GM19035 (cell line): ENCODE results near the gene HPGDS.

ENCODE experiments used
- ATAC-seq: cut with Tn5 transposase; IDR thresholded peaks from one replicate; pipeline ENCODE4 v1.9.1; 2021; ENCODE audit not compliant: unreplicated experiment

Gene HPGDS

DNA sequence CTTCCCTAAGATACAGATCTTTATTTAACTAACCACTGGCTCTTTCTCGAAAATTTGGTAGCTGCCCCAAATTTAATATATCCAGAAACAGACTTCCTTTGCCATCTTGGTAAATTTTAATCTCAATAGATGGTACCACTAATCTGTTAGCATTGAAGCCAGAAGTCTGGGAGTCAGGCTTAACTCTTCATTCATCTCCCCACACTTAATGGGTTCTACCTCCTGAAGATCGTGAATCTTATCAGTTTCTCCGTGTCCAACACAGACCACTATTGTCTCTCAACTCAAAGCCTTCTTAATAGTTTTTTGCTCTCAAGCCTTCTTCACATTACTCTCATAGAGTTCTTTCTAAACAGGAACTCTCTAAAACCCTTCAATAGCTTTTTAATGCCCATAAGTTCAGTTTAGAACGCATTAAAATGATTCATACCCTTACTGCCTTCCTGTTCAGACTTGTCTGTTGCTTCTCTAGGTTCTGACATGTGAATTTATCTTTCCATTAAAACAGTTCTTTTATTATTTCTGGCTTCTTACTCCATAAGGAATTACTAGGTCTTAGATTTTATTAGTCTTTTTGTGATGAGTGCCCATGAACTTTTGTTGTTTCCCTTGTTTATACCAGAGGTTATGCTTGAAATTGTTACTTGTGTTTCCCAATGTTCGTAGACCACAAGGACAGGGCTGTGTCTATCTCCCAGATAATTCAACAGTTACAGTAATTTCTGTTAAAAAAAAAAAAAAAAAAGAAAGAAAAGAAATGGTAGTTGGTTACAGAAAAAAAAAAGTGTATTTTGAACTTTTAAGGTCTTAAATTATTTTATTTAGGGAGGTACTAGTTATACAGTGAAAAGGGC lies 80.2 kb downstream of the HPGDS start:
- ATAC-seq = no peak

DNA sequence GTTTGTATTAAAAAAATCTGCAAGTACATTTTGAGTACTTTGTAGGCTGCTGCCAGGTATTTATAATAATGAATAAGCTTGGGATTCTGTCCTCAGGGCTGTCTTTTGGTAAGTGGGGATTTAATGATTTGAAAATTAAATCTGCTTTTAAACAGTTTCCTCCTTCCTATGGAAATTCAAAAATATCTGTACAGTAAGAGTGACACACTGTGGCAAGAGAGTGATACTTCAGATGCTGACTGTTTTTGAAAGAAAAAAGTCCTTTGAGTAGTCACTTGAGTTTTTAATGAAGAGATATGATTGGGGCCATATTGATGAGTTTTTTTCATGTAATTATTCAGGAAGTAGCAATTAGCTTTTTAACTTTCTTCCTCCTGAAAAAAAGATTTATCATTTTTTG lies 85.8 kb downstream of the HPGDS start:
- ATAC-seq = no peak

DNA sequence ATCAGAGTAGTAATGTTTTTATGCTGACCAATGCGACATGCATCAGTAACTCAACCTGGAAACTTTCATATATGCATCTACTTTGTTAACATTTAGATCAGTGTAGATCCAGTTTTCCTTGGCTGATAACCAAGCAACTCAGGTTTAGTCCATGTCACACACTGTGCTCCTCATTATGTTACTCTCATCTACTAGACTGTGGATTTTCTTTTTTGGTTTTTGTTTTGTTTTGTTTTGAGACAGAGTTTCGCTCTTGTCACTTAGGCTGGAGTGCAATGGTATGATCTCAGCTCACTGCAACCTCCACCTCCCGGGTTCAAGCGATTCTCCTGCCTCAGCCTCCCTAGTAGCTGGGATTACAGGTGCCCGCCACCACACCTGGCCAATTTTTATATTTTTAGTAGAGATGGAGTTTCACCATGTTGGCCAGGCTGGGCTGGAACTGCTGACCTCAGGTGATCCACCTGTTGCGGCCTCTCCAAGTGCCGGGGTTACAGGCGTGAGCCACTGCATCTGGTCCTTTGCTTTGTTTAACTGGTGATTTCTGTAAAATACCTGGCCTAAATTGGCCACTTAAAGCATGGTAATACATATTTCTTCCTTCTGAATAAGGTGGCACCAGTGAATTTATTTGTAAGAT lies 86.4 kb downstream of the HPGDS start:
- ATAC-seq = no peak

DNA sequence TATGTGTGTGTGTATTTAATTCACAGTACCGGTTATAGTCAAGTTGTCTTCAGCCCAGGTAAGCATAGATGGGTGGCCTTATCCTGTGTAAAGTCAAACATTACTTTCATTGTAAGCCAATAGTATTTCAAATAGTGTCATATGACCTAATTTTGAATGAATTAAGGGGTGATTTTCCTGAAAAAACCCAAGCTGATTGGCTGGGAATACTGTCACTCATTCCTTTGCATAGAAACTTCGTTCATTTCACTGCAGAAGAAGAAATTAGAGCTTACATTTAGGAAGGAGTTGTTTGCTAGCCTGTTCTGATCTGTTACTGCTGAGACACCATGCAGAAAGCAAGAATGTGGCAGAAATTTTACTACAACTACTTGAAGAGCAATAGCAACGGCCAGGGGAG lies 89.6 kb downstream of the HPGDS start:
- no peak for ATAC-seq

DNA sequence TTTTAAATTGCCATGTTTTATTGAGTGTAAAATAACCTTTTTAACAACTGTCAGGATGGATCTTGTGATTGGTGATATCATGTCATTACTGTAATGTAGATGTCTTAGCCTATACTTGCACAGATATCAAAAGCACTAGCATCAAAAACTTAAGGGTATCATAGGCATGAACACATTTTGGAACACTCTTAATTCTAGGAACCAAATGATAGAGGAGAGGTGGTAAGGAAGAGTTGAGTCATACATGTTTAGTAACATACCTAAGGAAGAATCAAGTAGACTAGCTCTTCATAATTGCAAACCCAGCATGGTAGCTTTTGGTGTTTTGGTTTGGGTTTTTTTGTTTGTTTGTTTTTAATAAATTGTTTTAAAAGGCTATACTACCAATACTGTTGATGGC lies 91.5 kb downstream of the HPGDS start:
- ATAC-seq = no peak
